Activated T-cell treated with anti-CD3 and anti-CD28 coated beads, Interleukin-2, amount 50 U/mL, for 48 hours (primary cell): ENCODE measurements around the gene SYT3.
A peak's percentile ranks its signal among the peaks of the same experiment; 100 is the strongest.
"Not testable (repeated sequence)": the region's sequence is repeated elsewhere in the genome, so short reads cannot be mapped to it uniquely, and the experiment has no call there.

Experiments
- DNase-seq, 2 experiments: peaks; one replicate each; pipeline ENCODE4 v3.0.0-alpha.2; 2020

The SYT3 gene

GRCh38 chr19:50636317-50637085 lies 3.2 kb downstream of the SYT3 start:
- no peak for DNase-seq

- no peak for DNase-seq
These were observed 5.7 kb downstream of the SYT3 start for GRCh38 chr19:50633973-50634372.

- no peak for DNase-seq
These were observed 6.3 kb downstream of the SYT3 start for GRCh38 chr19:50633359-50633758.

- no peak for DNase-seq
These were observed 7.4 kb downstream of the SYT3 start for GRCh38 chr19:50632151-50632835.

- DNase-seq, result no peak
These were observed 9.9 kb downstream of the SYT3 start for GRCh38 chr19:50629801-50630200.

GRCh38 chr19:50629194-50629593 lies 10.5 kb downstream of the SYT3 start:
- DNase-seq, result no peak

GRCh38 chr19:50628551-50628950 lies 11.1 kb downstream of the SYT3 start:
- no peak for DNase-seq

GRCh38 chr19:50628146-50628545 lies 11.5 kb downstream of the SYT3 start:
- no peak for DNase-seq

- no peak for DNase-seq
These were observed 12.9 kb downstream of the SYT3 start for GRCh38 chr19:50626795-50627194.

GRCh38 chr19:50626011-50626410 lies 13.7 kb downstream of the SYT3 start:
- DNase-seq, result no peak

- DNase-seq, result no peak
These were observed 14.6 kb downstream of the SYT3 start for GRCh38 chr19:50624949-50625600.

- not testable (repeated sequence) for DNase-seq
These were observed 19.2 kb downstream of the SYT3 start for GRCh38 chr19:50620394-50620906.

- not testable (repeated sequence) for DNase-seq
These were observed 20.5 kb downstream of the SYT3 start for GRCh38 chr19:50619184-50619583.

- not testable (repeated sequence) for DNase-seq
These were observed 21.3 kb downstream of the SYT3 start for GRCh38 chr19:50618379-50618778.

GRCh38 chr19:50612504-50613404 lies 26.9 kb downstream of the SYT3 start:
- DNase-seq, result not testable (repeated sequence)

GRCh38 chr19:50607874-50608785 lies 31.6 kb downstream of the SYT3 start:
- peak; percentile 91 to 92 for DNase-seq

GRCh38 chr19:50607388-50607787 lies 32.3 kb downstream of the SYT3 start:
- no peak for DNase-seq

- DNase-seq, result peak in 1 of 2 experiments; percentile 26
These were observed 33.4 kb downstream of the SYT3 start for GRCh38 chr19:50606059-50606836.

GRCh38 chr19:50604264-50605073 lies 35.2 kb downstream of the SYT3 start:
- DNase-seq, result peak; percentile 51 to 61

- DNase-seq, result no peak
These were observed 36.7 kb downstream of the SYT3 start for GRCh38 chr19:50602935-50603334.
